ENCODE measurements around the gene SHROOM4. TPM values are rescaled to one million over a fixed set of nuclear protein-coding genes. Genes with fewer than 3 reads are reported as not detected.

Gene SHROOM4
- total RNA-seq, 2 donors from 2014 or later, result 1.6 to 2.6 TPM

DNA sequence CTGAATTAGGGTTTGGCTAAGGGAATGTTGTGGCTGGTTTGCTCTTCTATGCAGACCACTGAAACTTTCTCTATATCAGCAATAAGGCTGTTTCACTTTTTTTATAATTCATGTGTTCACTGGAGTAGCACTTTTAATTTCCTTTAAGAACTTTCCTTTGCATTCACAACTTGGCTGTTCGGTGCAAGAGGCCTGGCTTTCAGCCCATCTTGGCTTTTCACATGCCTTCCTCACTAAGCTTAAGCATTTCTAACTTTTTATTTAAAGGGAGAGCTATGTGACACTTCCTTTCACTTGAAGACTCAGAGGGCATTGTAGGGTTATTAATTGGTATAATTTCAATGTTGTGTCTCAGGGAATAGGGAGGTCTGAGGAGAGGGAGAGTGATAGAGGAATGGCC lies 142.3 kb downstream of the SHROOM4 start:
- H3K4me3 ChIP-seq, result no peak overlapping the region
- intact Hi-C loops (cut with DNase I), result no loop called here
- DNase-seq (no peak), ATAC-seq (no peak)
- H3K27me3 ChIP-seq, result no peaks in the 10 kb centered on the region
- no peaks in the 10 kb centered on the region for H3K36me3 ChIP-seq (replicated peaks in 1 of 2; ENCODE audit: insufficient read depth in 1 of 2, low read depth in 2 of 2)
- no peak overlapping the region for H3K27ac ChIP-seq
- no peaks in the 10 kb centered on the region for H3K9me3 ChIP-seq
- 50 to 70% methylated on average over 1 of the region's 1 CpG for WGBS, 2 donors
- no peak for TF ChIP-seq POLR2A (IDR thresholded peaks at IDR 0.05)
- no peak for TF ChIP-seq CTCF (IDR thresholded peaks at IDR 0.05)
- H3K4me1 ChIP-seq, result no peaks in the 10 kb centered on the region

- no peak for ATAC-seq
Observed at GRCh38 chrX:50668860-50669259, 145.1 kb downstream of the SHROOM4 start.

DNA sequence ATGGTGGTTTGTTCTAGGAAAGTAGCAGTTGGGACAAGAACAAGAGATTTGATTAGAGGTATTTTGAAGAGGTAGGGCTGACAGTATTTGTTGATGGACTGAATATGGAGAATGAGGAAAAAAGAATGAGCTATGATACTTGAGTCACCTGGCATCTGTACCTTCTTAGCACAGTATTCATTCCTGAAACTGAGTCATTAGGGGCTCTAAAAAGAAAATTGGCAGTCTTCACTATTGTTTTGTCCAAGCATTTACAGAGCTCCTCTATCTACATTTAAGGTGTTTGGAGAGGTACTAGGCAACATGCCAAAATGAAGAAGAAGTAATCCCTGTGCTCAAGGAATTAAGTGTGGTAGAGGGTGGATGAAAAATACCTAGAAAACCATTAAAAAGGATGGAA lies 165.8 kb downstream of the SHROOM4 start:
- Histone ChIP-seq H3K4me3 (no peak overlapping the region), H3K4me1 (no peaks in the 10 kb centered on the region), H3K36me3 (replicated peaks in 1 of 2; ENCODE audit: insufficient read depth in 1 of 2, low read depth in 2 of 2) (no peaks in the 10 kb centered on the region), H3K9me3 (no peaks in the 10 kb centered on the region), H3K27me3 (no peaks in the 10 kb centered on the region), H3K27ac (no peak overlapping the region)
- no peak for TF ChIP-seq POLR2A (IDR thresholded peaks at IDR 0.05)
- TF ChIP-seq CTCF (IDR thresholded peaks at IDR 0.05), result no peak
- DNase-seq (no peak), ATAC-seq (no peak)
- intact Hi-C loops (cut with DNase I), result no loop called here

More at GRCh38 chrX:50668860-50669259, 145.1 kb downstream of the SHROOM4 start:
- H3K27me3 ChIP-seq, result no peaks in the 10 kb centered on the region
- intact Hi-C loops (cut with DNase I), result no loop called here
- no peak for TF ChIP-seq POLR2A (IDR thresholded peaks at IDR 0.05)
- no peak for TF ChIP-seq CTCF (IDR thresholded peaks at IDR 0.05)
- no peaks in the 10 kb centered on the region for H3K9me3 ChIP-seq
- 79 to 81% methylated on average over 1 of the region's 1 CpG for WGBS, 2 donors
- DNase-seq, result no peak
- no peak overlapping the region for H3K4me3 ChIP-seq
- no peaks in the 10 kb centered on the region for H3K4me1 ChIP-seq
- H3K36me3 ChIP-seq (replicated peaks in 1 of 2; ENCODE audit: insufficient read depth in 1 of 2, low read depth in 2 of 2), result no peaks in the 10 kb centered on the region
- H3K27ac ChIP-seq, result no peak overlapping the region

DNA sequence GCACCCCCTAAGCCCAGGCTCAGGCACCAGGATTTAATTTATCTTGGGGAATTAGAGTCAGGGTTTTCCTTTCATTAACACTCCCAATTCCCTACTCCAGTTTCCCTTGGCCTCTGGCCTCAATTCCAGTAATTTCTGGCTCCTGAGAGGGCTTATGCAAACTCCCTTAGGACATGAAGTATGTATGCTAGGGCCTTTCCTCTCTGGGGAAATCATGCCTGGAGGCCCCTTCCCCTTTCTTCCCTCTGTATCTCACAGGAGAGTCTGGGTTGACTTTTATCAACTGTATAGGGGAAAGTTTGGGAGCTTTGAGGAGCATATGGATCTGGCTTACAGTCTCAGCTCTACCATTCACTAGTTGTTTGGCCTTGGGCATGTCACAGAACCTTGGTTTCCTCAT lies 169.5 kb downstream of the SHROOM4 start:
- no peak for DNase-seq
- no peak for TF ChIP-seq POLR2A (IDR thresholded peaks at IDR 0.05)
- TF ChIP-seq CTCF (IDR thresholded peaks at IDR 0.05), result no peak
- no peak overlapping the region for H3K27ac ChIP-seq
- no peak for ATAC-seq
- H3K4me1 ChIP-seq, result no peaks in the 10 kb centered on the region
- no peak overlapping the region for H3K4me3 ChIP-seq
- intact Hi-C loops (cut with DNase I), result no loop called here
- H3K27me3 ChIP-seq, result no peaks in the 10 kb centered on the region
- no peaks in the 10 kb centered on the region for H3K36me3 ChIP-seq (replicated peaks in 1 of 2; ENCODE audit: insufficient read depth in 1 of 2, low read depth in 2 of 2)
- H3K9me3 ChIP-seq, result no peaks in the 10 kb centered on the region

- Histone ChIP-seq H3K4me3 (no peak overlapping the region), H3K9me3 (no peaks in the 10 kb centered on the region), H3K36me3 (replicated peaks in 1 of 2; ENCODE audit: insufficient read depth in 1 of 2, low read depth in 2 of 2) (no peaks in the 10 kb centered on the region), H3K27me3 (no peaks in the 10 kb centered on the region), H3K4me1 (no peaks in the 10 kb centered on the region), H3K27ac (no peak overlapping the region)
- no peak for TF ChIP-seq CTCF (IDR thresholded peaks at IDR 0.05)
- no peak for TF ChIP-seq POLR2A (IDR thresholded peaks at IDR 0.05)
- ATAC-seq, result no peak
- intact Hi-C loops (cut with DNase I), result no loop called here
- DNase-seq, result no peak
- 44 to 80% methylated on average over 5 to 6 of the region's 7 CpGs for WGBS, 2 donors
Observed at GRCh38 chrX:50643525-50644137, 170.4 kb downstream of the SHROOM4 start.

Data from body of pancreas (tissue), 4 donors.